ENCODE data around the gene EXOC3L1. TPM values are rescaled to one million over a fixed set of nuclear protein-coding genes. Genes with fewer than 3 reads are reported as not detected.

The EXOC3L1 gene
- total RNA-seq, 1 experiment from 2014 or later = 4.0 TPM

DNA sequence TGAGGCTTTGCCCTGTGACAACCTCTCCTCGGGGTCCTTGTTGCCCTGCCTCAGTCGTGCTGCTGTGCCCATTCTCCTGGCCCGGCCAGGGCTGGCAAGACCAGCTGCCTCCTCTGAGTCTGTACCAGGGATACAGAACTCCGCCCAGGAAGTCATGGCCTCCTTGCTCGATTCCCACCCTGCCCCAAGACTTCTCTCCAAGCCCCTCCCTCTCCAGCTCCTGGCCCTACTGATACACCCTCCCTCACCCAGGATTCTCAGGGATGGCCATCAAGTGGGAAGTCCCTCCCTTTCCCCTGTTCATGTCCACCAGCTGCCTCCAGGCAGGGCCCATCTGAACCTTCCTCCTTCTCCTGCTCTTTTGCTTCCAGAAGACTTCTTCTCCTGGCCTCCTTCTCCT, 25.8 kb upstream of the EXOC3L1 start (continued):
- no peak for TF ChIP-seq TCF7 (CRISPR knock-in tag; IDR thresholded peaks at IDR 0.05; ENCODE audit: low read depth)
- TF ChIP-seq, protein P1, sequence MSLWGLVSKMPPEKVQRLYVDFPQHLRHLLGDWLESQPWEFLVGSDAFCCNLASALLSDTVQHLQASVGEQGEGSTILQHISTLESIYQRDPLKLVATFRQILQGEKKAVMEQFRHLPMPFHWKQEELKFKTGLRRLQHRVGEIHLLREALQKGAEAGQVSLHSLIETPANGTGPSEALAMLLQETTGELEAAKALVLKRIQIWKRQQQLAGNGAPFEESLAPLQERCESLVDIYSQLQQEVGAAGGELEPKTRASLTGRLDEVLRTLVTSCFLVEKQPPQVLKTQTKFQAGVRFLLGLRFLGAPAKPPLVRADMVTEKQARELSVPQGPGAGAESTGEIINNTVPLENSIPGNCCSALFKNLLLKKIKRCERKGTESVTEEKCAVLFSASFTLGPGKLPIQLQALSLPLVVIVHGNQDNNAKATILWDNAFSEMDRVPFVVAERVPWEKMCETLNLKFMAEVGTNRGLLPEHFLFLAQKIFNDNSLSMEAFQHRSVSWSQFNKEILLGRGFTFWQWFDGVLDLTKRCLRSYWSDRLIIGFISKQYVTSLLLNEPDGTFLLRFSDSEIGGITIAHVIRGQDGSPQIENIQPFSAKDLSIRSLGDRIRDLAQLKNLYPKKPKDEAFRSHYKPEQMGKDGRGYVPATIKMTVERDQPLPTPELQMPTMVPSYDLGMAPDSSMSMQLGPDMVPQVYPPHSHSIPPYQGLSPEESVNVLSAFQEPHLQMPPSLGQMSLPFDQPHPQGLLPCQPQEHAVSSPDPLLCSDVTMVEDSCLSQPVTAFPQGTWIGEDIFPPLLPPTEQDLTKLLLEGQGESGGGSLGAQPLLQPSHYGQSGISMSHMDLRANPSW (CRISPR knock-in tag; conservative IDR thresholded peaks at IDR 0.05; ENCODE audit: low read depth) = no peak
- TF ChIP-seq NR1H2 (CRISPR knock-in tag; IDR thresholded peaks at IDR 0.05) = no peak
- TF ChIP-seq MYBL2 (CRISPR knock-in tag; IDR thresholded peaks at IDR 0.05) = no peak
- TF ChIP-seq CBFB (CRISPR knock-in tag; IDR thresholded peaks at IDR 0.05; ENCODE audit: low read depth) = no peak
- TF ChIP-seq, protein P2, sequence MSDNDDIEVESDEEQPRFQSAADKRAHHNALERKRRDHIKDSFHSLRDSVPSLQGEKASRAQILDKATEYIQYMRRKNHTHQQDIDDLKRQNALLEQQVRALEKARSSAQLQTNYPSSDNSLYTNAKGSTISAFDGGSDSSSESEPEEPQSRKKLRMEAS (CRISPR knock-in tag; IDR thresholded peaks at IDR 0.05) = no peak
- no peak for TF ChIP-seq OVOL2 (CRISPR knock-in tag; IDR thresholded peaks at IDR 0.05; ENCODE audit: borderline replicate concordance)
- TF ChIP-seq TEAD1 (CRISPR knock-in tag; IDR thresholded peaks at IDR 0.05) = no peak
- TF ChIP-seq, protein P3, sequence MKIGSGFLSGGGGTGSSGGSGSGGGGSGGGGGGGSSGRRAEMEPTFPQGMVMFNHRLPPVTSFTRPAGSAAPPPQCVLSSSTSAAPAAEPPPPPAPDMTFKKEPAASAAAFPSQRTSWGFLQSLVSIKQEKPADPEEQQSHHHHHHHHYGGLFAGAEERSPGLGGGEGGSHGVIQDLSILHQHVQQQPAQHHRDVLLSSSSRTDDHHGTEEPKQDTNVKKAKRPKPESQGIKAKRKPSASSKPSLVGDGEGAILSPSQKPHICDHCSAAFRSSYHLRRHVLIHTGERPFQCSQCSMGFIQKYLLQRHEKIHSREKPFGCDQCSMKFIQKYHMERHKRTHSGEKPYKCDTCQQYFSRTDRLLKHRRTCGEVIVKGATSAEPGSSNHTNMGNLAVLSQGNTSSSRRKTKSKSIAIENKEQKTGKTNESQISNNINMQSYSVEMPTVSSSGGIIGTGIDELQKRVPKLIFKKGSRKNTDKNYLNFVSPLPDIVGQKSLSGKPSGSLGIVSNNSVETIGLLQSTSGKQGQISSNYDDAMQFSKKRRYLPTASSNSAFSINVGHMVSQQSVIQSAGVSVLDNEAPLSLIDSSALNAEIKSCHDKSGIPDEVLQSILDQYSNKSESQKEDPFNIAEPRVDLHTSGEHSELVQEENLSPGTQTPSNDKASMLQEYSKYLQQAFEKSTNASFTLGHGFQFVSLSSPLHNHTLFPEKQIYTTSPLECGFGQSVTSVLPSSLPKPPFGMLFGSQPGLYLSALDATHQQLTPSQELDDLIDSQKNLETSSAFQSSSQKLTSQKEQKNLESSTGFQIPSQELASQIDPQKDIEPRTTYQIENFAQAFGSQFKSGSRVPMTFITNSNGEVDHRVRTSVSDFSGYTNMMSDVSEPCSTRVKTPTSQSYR (CRISPR knock-in tag; IDR thresholded peaks at IDR 0.05) = no peak
- TF ChIP-seq SOX15 (CRISPR knock-in tag; IDR thresholded peaks at IDR 0.05) = no peak
- TF ChIP-seq, protein P4, sequence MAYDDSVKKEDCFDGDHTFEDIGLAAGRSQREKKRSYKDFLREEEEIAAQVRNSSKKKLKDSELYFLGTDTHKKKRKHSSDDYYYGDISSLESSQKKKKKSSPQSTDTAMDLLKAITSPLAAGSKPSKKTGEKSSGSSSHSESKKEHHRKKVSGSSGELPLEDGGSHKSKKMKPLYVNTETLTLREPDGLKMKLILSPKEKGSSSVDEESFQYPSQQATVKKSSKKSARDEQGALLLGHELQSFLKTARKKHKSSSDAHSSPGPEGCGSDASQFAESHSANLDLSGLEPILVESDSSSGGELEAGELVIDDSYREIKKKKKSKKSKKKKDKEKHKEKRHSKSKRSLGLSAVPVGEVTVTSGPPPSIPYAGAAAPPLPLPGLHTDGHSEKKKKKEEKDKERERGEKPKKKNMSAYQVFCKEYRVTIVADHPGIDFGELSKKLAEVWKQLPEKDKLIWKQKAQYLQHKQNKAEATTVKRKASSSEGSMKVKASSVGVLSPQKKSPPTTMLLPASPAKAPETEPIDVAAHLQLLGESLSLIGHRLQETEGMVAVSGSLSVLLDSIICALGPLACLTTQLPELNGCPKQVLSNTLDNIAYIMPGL (CRISPR knock-in tag; IDR thresholded peaks at IDR 0.05) = no peak
- TF ChIP-seq, protein P5, sequence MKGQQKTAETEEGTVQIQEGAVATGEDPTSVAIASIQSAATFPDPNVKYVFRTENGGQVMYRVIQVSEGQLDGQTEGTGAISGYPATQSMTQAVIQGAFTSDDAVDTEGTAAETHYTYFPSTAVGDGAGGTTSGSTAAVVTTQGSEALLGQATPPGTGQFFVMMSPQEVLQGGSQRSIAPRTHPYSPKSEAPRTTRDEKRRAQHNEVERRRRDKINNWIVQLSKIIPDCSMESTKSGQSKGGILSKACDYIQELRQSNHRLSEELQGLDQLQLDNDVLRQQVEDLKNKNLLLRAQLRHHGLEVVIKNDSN (CRISPR knock-in tag; IDR thresholded peaks at IDR 0.05) = no peak
- no peak for TF ChIP-seq NFYB (CRISPR knock-in tag; conservative IDR thresholded peaks at IDR 0.05; ENCODE audit: low read depth)
- TF ChIP-seq, protein P6, sequence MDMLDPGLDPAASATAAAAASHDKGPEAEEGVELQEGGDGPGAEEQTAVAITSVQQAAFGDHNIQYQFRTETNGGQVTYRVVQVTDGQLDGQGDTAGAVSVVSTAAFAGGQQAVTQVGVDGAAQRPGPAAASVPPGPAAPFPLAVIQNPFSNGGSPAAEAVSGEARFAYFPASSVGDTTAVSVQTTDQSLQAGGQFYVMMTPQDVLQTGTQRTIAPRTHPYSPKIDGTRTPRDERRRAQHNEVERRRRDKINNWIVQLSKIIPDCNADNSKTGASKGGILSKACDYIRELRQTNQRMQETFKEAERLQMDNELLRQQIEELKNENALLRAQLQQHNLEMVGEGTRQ (CRISPR knock-in tag; IDR thresholded peaks at IDR 0.05) = no peak

DNA sequence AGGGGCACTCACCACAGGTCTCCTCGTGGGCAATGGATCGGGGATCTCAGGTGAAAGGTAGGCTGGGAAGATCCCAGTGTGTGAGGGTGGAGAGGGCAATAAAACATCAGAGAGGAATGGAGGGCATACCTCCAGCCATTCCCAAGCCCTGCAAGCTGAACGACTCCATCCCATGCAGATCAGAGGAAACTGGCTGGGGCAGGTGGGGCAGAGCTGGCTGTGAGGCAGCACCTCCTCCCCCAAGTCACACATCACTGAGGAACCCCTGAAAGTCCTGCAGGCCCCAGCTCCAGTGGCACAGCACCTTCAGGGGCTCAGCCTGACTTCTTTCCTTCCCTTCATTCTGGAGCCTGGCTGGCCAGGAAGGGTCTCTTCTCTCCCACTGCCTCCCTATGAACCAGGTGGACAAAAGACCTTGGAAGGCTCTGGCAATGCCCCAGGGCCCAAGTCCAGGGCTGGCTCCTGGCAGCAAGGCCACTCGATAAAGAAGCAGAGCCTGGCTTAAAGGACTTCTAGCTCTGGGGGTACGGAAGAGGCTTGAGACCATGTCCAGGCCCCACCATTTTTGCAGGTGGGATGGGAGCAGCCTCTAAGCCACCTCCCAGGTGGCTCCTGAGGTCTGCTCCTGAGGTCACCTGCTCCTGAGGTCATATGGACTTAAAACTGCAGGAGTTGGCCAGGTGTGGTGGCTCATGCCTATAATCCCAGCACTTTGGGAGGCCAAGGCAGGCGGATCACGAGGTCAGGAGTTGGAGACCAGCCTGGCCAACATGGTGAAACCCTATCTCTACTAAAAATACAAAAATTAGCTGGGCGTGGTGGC, 23.5 kb upstream of the EXOC3L1 start:
- DNase-seq (ENCODE audit: low spot score) (no peak), ATAC-seq (no peak)
- Mint-ChIP-seq H3K4me3 (no peak overlapping the region), H3K36me3 (no peaks in the 10 kb centered on the region), H3K27ac (no peak overlapping the region), H3K4me1 (no peaks in the 10 kb centered on the region), H3K27me3 (ENCODE audit: low read depth) (peaks cover 40% of the 10 kb centered on the region), H3K9me3 (no peaks in the 10 kb centered on the region)
- ChIA-PET CTCF (interaction anchor here (1.6 to 9.1 kb wide), 2 partner anchors 15 to 58 kb away, joined by 3 to 65 read pairs; partner anchors contain the start of gene ELMO3), POLR2A (no interaction called here)
- TF ChIP-seq NR1H2 (CRISPR knock-in tag; IDR thresholded peaks at IDR 0.05) (no peak), FOXK1 (CRISPR knock-in tag; IDR thresholded peaks at IDR 0.05) (no peak), ELF4 (CRISPR knock-in tag; IDR thresholded peaks at IDR 0.05; ENCODE audit: low read depth) (no peak), TEAD1 (CRISPR knock-in tag; IDR thresholded peaks at IDR 0.05) (no peak), HMGA2 (CRISPR knock-in tag; IDR thresholded peaks at IDR 0.05) (no peak), FOXJ3 (CRISPR knock-in tag; IDR thresholded peaks at IDR 0.05; ENCODE audit: borderline replicate concordance) (no peak)
- TF ChIP-seq, protein P7, sequence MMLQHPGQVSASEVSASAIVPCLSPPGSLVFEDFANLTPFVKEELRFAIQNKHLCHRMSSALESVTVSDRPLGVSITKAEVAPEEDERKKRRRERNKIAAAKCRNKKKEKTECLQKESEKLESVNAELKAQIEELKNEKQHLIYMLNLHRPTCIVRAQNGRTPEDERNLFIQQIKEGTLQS (CRISPR knock-in tag; conservative IDR thresholded peaks at IDR 0.05) = no peak
- TF ChIP-seq, protein P1 (CRISPR knock-in tag; conservative IDR thresholded peaks at IDR 0.05; ENCODE audit: low read depth) = no peak
